WTC11 (cell line): ENCODE results near the gene METTL22. TPM values are rescaled to one million over a fixed set of nuclear protein-coding genes. Genes with fewer than 3 reads are reported as not detected.

ENCODE experiments used
- ATAC-seq: fragments of 200-7000 bp; cut with Tn5 transposase; 2 replicates; pipeline ENCODE4 v1.10.0; 2021; ENCODE audit warnings: mild to moderate bottlenecking, moderate library complexity
- CTCF ChIA-PET: fragments of 300-600 bp; sonication (Branson Sonifier 250); formaldehyde crosslinking; loops from one replicate; lab custom pipeline; 2021; ENCODE audit warnings: antibody characterized with exemption; lab: Charles Lee
- POLR2A ChIA-PET: fragments of 350-600 bp; sonication (Branson Sonifier 250); formaldehyde crosslinking; loops from one replicate; lab custom pipeline; 2021; ENCODE audit warnings: antibody characterized with exemption; lab: Charles Lee
- DNase-seq: peaks from one replicate; pipeline ENCODE4 v3.0.0; 2021; ENCODE audit warnings: low spot score
- H3K27ac Mint-ChIP-seq: 2 replicates; pipeline ENCODE4 v1.8.0; 2021; ENCODE audit warnings: mixed read lengths
- H3K27me3 Mint-ChIP-seq: 2 replicates; pipeline ENCODE4 v1.8.0; 2021; ENCODE audit warnings: low read depth, mild to moderate bottlenecking, moderate library complexity, mixed read lengths
- H3K36me3 Mint-ChIP-seq: 2 replicates; pipeline ENCODE4 v1.8.0; 2021; ENCODE audit warnings: mixed read lengths
- H3K4me1 Mint-ChIP-seq: 2 replicates; pipeline ENCODE4 v1.8.0; 2022; ENCODE audit warnings: mixed read lengths
- H3K4me3 Mint-ChIP-seq: 2 replicates; pipeline ENCODE4 v1.8.0; 2021; ENCODE audit warnings: mild to moderate bottlenecking, moderate library complexity, mixed read lengths
- H3K9me3 Mint-ChIP-seq: 2 replicates; pipeline ENCODE4 v1.8.0; 2021; ENCODE audit warnings: mixed read lengths
- FOXK1 ChIP-seq: sonication (generic); formaldehyde crosslinking; IDR thresholded peaks from 2 replicates; pipeline ENCODE4 v1.8.0; 2022; ENCODE audit warnings: mild to moderate bottlenecking, moderate library complexity, missing genetic modification reagents
- GABPB1 ChIP-seq: sonication (generic); formaldehyde crosslinking; IDR thresholded peaks from 2 replicates; pipeline ENCODE4 v1.8.1; 2023; ENCODE audit warnings: mild to moderate bottlenecking, missing genetic modification reagents
- HMGA2 ChIP-seq: fragments of 250-450 bp; sonication (Bioruptor Pico); IDR thresholded peaks from 2 replicates; pipeline ENCODE4 v1.4.0; 2021; ENCODE audit warnings: mild to moderate bottlenecking, moderate library complexity
- MYBL2 ChIP-seq: sonication (generic); formaldehyde crosslinking; IDR thresholded peaks from 2 replicates; pipeline ENCODE4 v1.8.1; 2023; ENCODE audit warnings: mild to moderate bottlenecking, moderate library complexity, missing genetic modification reagents
- NFATC4 ChIP-seq: fragments of 250-450 bp; sonication (Bioruptor Pico); IDR thresholded peaks from 2 replicates; pipeline ENCODE4 v1.9.0; 2021; ENCODE audit warnings: mild to moderate bottlenecking
- NFYB ChIP-seq: sonication (generic); formaldehyde crosslinking; conservative IDR thresholded peaks from 2 replicates; pipeline ENCODE4 v1.8.0; 2022; ENCODE audit warnings: low read depth, missing genetic modification reagents
- NR3C1 ChIP-seq: sonication (generic); formaldehyde crosslinking; conservative IDR thresholded peaks from 2 replicates; pipeline ENCODE4 v1.8.1; 2023; ENCODE audit warnings: low read depth, mild to moderate bottlenecking, missing genetic modification reagents
- PRRX2 ChIP-seq: fragments of 250-450 bp; sonication (Bioruptor Pico); IDR thresholded peaks from 2 replicates; pipeline ENCODE4 v1.8.0; 2021; ENCODE audit warnings: mild to moderate bottlenecking
- SOX15 ChIP-seq: fragments of 250-450 bp; sonication (Bioruptor Pico); IDR thresholded peaks from 2 replicates; pipeline ENCODE4 v1.9.0; 2021; ENCODE audit warnings: mild to moderate bottlenecking
- TCF7 ChIP-seq: sonication (generic); formaldehyde crosslinking; IDR thresholded peaks from 2 replicates; pipeline ENCODE4 v1.8.0; 2022; ENCODE audit warnings: mild to moderate bottlenecking, low read depth, missing genetic modification reagents, moderate library complexity
- TEAD4 ChIP-seq: sonication (generic); formaldehyde crosslinking; IDR thresholded peaks from 2 replicates; pipeline ENCODE4 v1.8.0; 2022; ENCODE audit warnings: mild to moderate bottlenecking, missing genetic modification reagents
- ZNF219 ChIP-seq: sonication (generic); formaldehyde crosslinking; IDR thresholded peaks from 2 replicates; pipeline ENCODE4 v1.8.0; 2023; ENCODE audit warnings: missing genetic modification reagents, mild to moderate bottlenecking, borderline replicate concordance
- ZNF232 ChIP-seq: sonication (generic); formaldehyde crosslinking; IDR thresholded peaks from 2 replicates; pipeline ENCODE4 v1.8.0; 2022; ENCODE audit warnings: mild to moderate bottlenecking, missing genetic modification reagents
- ZNF263 ChIP-seq: sonication (generic); formaldehyde crosslinking; IDR thresholded peaks from 2 replicates; pipeline ENCODE4 v1.8.1; 2022; ENCODE audit warnings: low read depth, mild to moderate bottlenecking, moderate library complexity, missing genetic modification reagents
- ZNF317 ChIP-seq: sonication (generic); formaldehyde crosslinking; IDR thresholded peaks from 2 replicates; pipeline ENCODE4 v1.8.1; 2023; ENCODE audit warnings: low read depth, mild to moderate bottlenecking, moderate library complexity, missing genetic modification reagents, borderline replicate concordance
- ZNF423 ChIP-seq: fragments of 250-450 bp; sonication (Bioruptor Pico); IDR thresholded peaks from 2 replicates; pipeline ENCODE4 v2.1.2; 2022; ENCODE audit warnings: mild to moderate bottlenecking, moderate library complexity
- total RNA-seq: library from RNA; stranded (reverse); gene quantifications from 3 replicates; pipeline ENCODE4 v1.2.3, GENCODE V29; 2021
- TF ChIP-seq, protein P1 (sequence below): sonication (generic); formaldehyde crosslinking; IDR thresholded peaks from 2 replicates; pipeline ENCODE4 v1.8.0; 2023; ENCODE audit warnings: missing genetic modification reagents
- TF ChIP-seq, protein P2 (sequence below): fragments of 250-450 bp; sonication (Bioruptor Pico); IDR thresholded peaks from 2 replicates; pipeline ENCODE4 v1.9.0; 2021; ENCODE audit warnings: mild to moderate bottlenecking
- TF ChIP-seq, protein P3 (sequence below): fragments of 250-450 bp; sonication (Bioruptor Pico); IDR thresholded peaks from 2 replicates; pipeline ENCODE4 v1.9.0; 2021; ENCODE audit warnings: mild to moderate bottlenecking
- TF ChIP-seq, protein P4 (sequence below): sonication (generic); formaldehyde crosslinking; IDR thresholded peaks from 2 replicates; pipeline ENCODE4 v1.8.0; 2022; ENCODE audit warnings: mild to moderate bottlenecking, missing genetic modification reagents
- TF ChIP-seq, protein P5 (sequence below): sonication (generic); formaldehyde crosslinking; IDR thresholded peaks from 2 replicates; pipeline ENCODE4 v1.8.1; 2022; ENCODE audit warnings: mild to moderate bottlenecking, missing genetic modification reagents, moderate library complexity, borderline replicate concordance
- TF ChIP-seq, protein P6 (sequence below): sonication (generic); formaldehyde crosslinking; IDR thresholded peaks from 2 replicates; pipeline ENCODE4 v1.8.0; 2022; ENCODE audit warnings: mild to moderate bottlenecking, missing genetic modification reagents
- TF ChIP-seq, protein P7 (sequence below): fragments of 200-600 bp; IDR thresholded peaks from 2 replicates; pipeline ENCODE4 v1.8.0; 2022; ENCODE audit warnings: antibody characterized with exemption
- TF ChIP-seq, protein P8 (sequence below): sonication (generic); formaldehyde crosslinking; IDR thresholded peaks from 2 replicates; pipeline ENCODE4 v1.8.1; 2023; ENCODE audit warnings: mild to moderate bottlenecking, missing genetic modification reagents, borderline replicate concordance
- TF ChIP-seq, protein P9 (sequence below): sonication (generic); formaldehyde crosslinking; IDR thresholded peaks from 2 replicates; pipeline ENCODE4 v1.8.0; 2022; ENCODE audit warnings: mild to moderate bottlenecking, missing genetic modification reagents

Gene METTL22
- total RNA-seq, 1 experiment from 2014 or later, result 82.0 TPM

DNA sequence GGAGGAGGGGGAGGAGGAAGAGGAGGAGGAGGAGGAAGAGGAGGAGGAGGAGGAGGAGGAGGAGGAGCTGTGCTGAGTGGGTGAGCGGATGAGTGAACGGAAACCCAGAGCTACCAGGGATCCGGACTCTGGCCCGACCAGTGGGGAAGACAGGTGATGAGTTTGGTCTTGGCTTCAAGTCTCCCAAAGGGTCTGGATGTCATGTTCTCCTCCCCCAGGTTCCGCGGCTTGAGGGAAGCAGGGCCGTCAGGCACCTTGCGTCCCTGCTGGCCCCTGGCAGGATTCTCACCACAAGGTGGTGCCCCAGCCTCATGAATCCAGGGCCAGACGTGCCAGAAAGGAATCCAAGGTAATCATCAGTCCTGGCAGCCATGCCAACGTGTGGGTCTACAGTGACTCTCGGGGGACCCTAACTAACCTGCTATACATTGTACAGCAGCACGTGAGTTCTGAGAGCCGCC lies 39.4 kb downstream of the METTL22 start:
- Mint-ChIP-seq H3K27me3 (no peaks in the 10 kb centered on the region; the same call in none of the 2 replicates), H3K9me3 (no peaks in the 10 kb centered on the region), H3K27ac (no peak overlapping the region), H3K36me3 (no peaks in the 10 kb centered on the region), H3K4me1 (peaks cover 13% of the 10 kb centered on the region), H3K4me3 (no peak overlapping the region)
- DNase-seq (peak; percentile 76), ATAC-seq (peak; percentile 80)
- ChIA-PET POLR2A (no interaction called here), CTCF (interaction anchor here (0.6 to 2.3 kb wide), 12 partner anchors 9 to 390 kb away, joined by 3 to 14 read pairs (median 4); partner anchors contain the start of genes ABAT, CARHSP1, PMM2 and TMEM186)
- TF ChIP-seq, protein P1, sequence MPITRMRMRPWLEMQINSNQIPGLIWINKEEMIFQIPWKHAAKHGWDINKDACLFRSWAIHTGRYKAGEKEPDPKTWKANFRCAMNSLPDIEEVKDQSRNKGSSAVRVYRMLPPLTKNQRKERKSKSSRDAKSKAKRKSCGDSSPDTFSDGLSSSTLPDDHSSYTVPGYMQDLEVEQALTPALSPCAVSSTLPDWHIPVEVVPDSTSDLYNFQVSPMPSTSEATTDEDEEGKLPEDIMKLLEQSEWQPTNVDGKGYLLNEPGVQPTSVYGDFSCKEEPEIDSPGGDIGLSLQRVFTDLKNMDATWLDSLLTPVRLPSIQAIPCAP, result no peak
- TF ChIP-seq SOX15 (CRISPR knock-in tag) (no peak), GABPB1 (CRISPR knock-in tag) (peak; percentile 20; the same call in 1 of the 2 replicates), ZNF423 (CRISPR knock-in tag) (no peak), FOXK1 (CRISPR knock-in tag) (no peak), ZNF219 (CRISPR knock-in tag) (no peak), MYBL2 (CRISPR knock-in tag) (no peak), NFYB (CRISPR knock-in tag) (no peak), ZNF317 (CRISPR knock-in tag) (no peak), NFATC4 (CRISPR knock-in tag) (no peak), NR3C1 (CRISPR knock-in tag) (no peak), ZNF263 (peak; percentile 97), HMGA2 (CRISPR knock-in tag) (no peak), PRRX2 (no peak), TCF7 (CRISPR knock-in tag) (no peak), TEAD4 (CRISPR knock-in tag) (no peak), ZNF232 (CRISPR knock-in tag) (no peak)
- TF ChIP-seq, protein P2, sequence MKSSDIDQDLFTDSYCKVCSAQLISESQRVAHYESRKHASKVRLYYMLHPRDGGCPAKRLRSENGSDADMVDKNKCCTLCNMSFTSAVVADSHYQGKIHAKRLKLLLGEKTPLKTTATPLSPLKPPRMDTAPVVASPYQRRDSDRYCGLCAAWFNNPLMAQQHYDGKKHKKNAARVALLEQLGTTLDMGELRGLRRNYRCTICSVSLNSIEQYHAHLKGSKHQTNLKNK (CRISPR knock-in tag), result no peak
- TF ChIP-seq, protein P3, sequence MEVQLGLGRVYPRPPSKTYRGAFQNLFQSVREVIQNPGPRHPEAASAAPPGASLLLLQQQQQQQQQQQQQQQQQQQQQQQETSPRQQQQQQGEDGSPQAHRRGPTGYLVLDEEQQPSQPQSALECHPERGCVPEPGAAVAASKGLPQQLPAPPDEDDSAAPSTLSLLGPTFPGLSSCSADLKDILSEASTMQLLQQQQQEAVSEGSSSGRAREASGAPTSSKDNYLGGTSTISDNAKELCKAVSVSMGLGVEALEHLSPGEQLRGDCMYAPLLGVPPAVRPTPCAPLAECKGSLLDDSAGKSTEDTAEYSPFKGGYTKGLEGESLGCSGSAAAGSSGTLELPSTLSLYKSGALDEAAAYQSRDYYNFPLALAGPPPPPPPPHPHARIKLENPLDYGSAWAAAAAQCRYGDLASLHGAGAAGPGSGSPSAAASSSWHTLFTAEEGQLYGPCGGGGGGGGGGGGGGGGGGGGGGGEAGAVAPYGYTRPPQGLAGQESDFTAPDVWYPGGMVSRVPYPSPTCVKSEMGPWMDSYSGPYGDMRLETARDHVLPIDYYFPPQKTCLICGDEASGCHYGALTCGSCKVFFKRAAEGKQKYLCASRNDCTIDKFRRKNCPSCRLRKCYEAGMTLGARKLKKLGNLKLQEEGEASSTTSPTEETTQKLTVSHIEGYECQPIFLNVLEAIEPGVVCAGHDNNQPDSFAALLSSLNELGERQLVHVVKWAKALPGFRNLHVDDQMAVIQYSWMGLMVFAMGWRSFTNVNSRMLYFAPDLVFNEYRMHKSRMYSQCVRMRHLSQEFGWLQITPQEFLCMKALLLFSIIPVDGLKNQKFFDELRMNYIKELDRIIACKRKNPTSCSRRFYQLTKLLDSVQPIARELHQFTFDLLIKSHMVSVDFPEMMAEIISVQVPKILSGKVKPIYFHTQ, result no peak
- TF ChIP-seq, protein P4, sequence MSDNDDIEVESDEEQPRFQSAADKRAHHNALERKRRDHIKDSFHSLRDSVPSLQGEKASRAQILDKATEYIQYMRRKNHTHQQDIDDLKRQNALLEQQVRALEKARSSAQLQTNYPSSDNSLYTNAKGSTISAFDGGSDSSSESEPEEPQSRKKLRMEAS (CRISPR knock-in tag), result no peak
- TF ChIP-seq, protein P5, sequence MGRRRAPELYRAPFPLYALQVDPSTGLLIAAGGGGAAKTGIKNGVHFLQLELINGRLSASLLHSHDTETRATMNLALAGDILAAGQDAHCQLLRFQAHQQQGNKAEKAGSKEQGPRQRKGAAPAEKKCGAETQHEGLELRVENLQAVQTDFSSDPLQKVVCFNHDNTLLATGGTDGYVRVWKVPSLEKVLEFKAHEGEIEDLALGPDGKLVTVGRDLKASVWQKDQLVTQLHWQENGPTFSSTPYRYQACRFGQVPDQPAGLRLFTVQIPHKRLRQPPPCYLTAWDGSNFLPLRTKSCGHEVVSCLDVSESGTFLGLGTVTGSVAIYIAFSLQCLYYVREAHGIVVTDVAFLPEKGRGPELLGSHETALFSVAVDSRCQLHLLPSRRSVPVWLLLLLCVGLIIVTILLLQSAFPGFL (CRISPR knock-in tag), result no peak
- TF ChIP-seq, protein P6, sequence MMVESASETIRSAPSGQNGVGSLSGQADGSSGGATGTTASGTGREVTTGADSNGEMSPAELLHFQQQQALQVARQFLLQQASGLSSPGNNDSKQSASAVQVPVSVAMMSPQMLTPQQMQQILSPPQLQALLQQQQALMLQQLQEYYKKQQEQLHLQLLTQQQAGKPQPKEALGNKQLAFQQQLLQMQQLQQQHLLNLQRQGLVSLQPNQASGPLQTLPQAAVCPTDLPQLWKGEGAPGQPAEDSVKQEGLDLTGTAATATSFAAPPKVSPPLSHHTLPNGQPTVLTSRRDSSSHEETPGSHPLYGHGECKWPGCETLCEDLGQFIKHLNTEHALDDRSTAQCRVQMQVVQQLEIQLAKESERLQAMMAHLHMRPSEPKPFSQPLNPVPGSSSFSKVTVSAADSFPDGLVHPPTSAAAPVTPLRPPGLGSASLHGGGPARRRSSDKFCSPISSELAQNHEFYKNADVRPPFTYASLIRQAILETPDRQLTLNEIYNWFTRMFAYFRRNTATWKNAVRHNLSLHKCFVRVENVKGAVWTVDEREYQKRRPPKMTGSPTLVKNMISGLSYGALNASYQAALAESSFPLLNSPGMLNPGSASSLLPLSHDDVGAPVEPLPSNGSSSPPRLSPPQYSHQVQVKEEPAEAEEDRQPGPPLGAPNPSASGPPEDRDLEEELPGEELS (CRISPR knock-in tag), result no peak
- TF ChIP-seq, protein P7, sequence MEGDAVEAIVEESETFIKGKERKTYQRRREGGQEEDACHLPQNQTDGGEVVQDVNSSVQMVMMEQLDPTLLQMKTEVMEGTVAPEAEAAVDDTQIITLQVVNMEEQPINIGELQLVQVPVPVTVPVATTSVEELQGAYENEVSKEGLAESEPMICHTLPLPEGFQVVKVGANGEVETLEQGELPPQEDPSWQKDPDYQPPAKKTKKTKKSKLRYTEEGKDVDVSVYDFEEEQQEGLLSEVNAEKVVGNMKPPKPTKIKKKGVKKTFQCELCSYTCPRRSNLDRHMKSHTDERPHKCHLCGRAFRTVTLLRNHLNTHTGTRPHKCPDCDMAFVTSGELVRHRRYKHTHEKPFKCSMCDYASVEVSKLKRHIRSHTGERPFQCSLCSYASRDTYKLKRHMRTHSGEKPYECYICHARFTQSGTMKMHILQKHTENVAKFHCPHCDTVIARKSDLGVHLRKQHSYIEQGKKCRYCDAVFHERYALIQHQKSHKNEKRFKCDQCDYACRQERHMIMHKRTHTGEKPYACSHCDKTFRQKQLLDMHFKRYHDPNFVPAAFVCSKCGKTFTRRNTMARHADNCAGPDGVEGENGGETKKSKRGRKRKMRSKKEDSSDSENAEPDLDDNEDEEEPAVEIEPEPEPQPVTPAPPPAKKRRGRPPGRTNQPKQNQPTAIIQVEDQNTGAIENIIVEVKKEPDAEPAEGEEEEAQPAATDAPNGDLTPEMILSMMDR, result peak; percentile 48
- TF ChIP-seq, protein P8, sequence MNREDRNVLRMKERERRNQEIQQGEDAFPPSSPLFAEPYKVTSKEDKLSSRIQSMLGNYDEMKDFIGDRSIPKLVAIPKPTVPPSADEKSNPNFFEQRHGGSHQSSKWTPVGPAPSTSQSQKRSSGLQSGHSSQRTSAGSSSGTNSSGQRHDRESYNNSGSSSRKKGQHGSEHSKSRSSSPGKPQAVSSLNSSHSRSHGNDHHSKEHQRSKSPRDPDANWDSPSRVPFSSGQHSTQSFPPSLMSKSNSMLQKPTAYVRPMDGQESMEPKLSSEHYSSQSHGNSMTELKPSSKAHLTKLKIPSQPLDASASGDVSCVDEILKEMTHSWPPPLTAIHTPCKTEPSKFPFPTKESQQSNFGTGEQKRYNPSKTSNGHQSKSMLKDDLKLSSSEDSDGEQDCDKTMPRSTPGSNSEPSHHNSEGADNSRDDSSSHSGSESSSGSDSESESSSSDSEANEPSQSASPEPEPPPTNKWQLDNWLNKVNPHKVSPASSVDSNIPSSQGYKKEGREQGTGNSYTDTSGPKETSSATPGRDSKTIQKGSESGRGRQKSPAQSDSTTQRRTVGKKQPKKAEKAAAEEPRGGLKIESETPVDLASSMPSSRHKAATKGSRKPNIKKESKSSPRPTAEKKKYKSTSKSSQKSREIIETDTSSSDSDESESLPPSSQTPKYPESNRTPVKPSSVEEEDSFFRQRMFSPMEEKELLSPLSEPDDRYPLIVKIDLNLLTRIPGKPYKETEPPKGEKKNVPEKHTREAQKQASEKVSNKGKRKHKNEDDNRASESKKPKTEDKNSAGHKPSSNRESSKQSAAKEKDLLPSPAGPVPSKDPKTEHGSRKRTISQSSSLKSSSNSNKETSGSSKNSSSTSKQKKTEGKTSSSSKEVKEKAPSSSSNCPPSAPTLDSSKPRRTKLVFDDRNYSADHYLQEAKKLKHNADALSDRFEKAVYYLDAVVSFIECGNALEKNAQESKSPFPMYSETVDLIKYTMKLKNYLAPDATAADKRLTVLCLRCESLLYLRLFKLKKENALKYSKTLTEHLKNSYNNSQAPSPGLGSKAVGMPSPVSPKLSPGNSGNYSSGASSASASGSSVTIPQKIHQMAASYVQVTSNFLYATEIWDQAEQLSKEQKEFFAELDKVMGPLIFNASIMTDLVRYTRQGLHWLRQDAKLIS (CRISPR knock-in tag), result no peak
- TF ChIP-seq, protein P9, sequence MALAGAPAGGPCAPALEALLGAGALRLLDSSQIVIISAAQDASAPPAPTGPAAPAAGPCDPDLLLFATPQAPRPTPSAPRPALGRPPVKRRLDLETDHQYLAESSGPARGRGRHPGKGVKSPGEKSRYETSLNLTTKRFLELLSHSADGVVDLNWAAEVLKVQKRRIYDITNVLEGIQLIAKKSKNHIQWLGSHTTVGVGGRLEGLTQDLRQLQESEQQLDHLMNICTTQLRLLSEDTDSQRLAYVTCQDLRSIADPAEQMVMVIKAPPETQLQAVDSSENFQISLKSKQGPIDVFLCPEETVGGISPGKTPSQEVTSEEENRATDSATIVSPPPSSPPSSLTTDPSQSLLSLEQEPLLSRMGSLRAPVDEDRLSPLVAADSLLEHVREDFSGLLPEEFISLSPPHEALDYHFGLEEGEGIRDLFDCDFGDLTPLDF (CRISPR knock-in tag), result no peak
